Activated gamma-delta T cell (primary cell): ENCODE measurements around the gene RCAN1.
"Not testable (repeated sequence)": the region's sequence is repeated elsewhere in the genome, so short reads cannot be mapped to it uniquely, and the experiment has no call there.

ENCODE experiments used
- DNase-seq: peaks from one replicate; lab custom pipeline; 2025; lab: John Stamatoyannopoulos, UW

The RCAN1 gene

GRCh38 chr21:34517039-34517438 lies 97.9 kb downstream of the RCAN1 start:
- DNase-seq = no peak

- DNase-seq = no peak
Measured at GRCh38 chr21:34514576-34515115, 100.3 kb downstream of the RCAN1 start.

DNA sequence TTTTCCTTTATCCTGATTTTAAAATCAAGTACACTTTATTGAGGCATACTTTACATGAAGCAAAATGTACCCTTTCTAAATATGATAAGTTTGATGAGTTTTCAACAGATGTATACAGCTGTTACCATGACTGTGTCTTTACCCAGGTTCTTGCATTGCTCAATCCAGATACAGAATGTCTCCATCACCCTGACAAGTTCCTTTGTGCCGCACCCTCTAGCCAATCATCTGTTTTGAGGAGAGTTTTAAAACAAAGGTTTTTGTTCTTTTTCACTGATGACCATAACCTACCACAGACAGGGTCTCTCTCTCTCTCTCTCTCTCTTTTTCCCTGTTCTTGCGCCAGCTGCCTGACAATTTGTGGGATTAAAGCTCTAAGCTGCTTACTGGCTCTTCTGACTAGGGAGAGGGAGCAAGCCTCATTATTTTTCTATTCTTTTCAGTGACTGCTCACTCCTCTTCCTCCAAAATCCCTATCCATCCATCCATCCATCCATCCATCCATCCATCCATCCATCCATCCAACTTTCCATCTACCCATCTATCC lies 101.7 kb downstream of the RCAN1 start:
- no peak for DNase-seq

GRCh38 chr21:34511787-34512455 lies 103.0 kb downstream of the RCAN1 start, which contains the start of gene KCNE1:
Gene KCNE1 (minus strand): TSS chr21:34512210. CDS start chr21:34449634, 62,576 bp downstream.
- no peak for DNase-seq

- DNase-seq = no peak
Measured at GRCh38 chr21:34511181-34511580, 103.7 kb downstream of the RCAN1 start.

DNA sequence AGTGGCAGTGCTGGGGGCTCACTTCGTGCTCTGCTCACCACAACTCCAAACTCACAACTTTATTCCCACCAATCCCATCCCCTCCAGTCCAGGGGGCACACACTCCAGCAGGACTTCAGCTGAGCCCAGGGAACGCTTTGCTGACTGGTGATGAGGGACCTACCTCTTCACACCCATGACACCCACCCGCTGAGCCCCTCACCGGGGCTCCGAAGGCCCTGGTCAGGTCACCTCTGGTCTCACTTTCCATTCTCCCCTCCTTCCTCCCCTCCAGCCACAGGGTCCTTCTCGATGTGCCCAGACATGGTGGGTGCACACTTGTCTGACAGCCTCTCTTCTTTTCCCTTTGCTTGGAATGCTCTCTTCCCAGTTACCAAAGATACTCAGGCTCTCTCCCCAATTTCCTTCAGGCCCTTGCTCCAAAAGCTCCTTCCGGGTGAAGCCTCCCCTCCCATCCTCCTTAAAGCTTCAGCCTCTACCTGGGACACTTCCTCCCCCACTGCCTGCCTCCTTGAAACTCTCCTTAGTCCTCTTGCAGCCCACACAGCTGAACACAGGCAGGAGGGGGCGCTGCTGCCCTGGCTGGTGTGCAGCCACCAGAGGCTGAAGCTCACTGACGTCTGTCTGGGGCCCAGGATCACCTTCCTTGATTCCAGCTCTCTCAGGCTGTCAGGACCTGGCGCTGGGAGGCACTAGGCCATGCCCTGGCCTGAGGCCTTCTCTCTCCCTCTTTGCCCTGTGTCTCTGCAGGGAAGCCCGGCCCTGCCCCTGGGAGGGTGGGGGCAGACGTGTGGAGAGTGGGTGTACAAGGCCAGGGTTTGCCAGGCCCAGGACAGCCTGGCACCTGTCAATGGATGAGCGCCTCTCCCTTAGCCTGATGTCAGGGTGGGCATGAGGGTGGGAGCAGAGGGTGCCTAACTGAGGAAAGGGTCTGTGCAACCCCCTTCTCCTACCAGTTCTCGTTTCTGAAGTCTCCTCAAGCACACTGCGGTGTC lies 104.5 kb downstream of the RCAN1 start:
- no peak for DNase-seq

- no peak for DNase-seq
Measured at GRCh38 chr21:34509151-34509550, 105.8 kb downstream of the RCAN1 start.

DNA sequence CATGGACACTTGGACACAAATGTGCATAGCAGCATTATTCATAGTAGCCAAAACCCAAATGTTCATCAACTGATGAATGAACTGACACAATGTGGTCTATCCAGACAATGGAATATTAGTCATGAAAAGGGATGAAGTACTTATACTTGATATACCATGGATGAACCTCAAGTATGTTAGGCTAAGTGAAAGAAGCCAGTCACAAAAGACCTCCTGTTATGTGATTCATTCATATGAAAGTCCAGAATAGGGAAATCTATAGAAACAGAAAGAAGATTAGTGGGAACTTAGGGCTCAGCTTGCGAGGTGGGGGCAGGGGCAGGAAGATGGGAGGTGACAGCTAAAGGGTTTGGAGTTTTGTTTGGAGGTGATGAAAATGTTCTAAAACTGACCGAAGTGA lies 110.3 kb downstream of the RCAN1 start:
- no peak for DNase-seq

GRCh38 chr21:34502480-34503106 lies 112.3 kb downstream of the RCAN1 start:
- DNase-seq = no peak

DNA sequence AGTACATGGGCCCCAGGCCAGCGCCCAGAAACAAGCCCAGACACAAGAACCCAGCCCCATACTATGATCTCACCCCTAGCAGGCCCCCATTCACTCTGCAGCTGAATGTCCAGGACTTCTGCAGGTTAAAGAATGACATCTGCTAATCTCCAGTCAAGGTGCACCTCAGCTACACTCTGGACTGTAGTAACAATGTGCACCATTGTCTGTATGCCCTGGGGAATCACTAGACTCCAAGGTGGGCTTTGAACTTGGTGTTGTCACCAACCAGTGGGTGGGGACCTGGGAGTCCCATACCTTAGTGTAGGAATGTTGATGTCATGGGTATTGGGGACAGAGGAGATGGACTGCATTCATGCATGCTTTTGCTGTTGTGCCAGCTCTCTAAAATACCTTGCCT lies 113.2 kb downstream of the RCAN1 start:
- DNase-seq = no peak

- DNase-seq = no peak
Measured at GRCh38 chr21:34500191-34500590, 114.7 kb downstream of the RCAN1 start.

- no peak for DNase-seq
Measured at GRCh38 chr21:34499116-34499515, 115.8 kb downstream of the RCAN1 start.

DNA sequence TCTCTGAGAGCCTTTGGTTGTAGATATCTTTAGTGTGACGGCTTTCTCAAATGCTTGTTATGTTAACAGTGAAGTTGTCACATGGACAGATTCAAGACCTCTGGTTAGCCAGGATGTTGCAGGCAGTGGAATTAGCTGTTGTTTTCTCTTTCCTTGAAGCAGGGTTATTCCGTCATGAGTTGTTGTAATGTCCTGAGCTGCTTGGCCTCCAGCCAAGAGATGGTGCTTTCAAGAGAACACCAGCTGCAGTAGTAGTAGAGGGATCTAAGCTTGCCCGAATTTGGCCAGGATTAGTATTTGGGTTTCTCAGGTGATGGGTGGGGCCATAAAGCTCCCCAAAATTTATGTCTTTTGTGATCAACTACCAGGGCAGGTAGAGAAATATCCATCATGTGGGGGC lies 116.3 kb downstream of the RCAN1 start:
- no peak for DNase-seq

- not testable (repeated sequence) for DNase-seq
Measured at GRCh38 chr21:34483854-34484253, 131.1 kb downstream of the RCAN1 start.

DNA sequence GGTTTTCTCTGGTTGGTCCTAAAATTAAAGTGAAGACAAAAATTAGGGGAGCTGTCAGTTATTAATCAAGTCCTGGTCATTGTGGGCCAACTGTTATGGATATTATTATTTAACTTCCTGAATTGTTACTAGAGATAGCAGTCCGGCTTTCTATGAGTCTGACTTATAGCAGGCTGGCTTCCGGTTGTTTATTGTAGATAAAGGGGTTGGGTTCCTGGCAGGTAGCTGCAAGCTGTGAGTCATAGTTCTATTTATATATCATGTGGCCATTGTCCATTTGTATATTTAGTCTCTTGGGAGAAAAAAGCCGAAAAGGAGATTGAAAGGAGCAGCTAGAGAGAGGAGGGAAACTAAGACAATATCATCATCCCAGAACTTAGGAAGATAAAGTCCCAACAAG lies 131.5 kb downstream of the RCAN1 start:
- DNase-seq = not testable (repeated sequence)

DNA sequence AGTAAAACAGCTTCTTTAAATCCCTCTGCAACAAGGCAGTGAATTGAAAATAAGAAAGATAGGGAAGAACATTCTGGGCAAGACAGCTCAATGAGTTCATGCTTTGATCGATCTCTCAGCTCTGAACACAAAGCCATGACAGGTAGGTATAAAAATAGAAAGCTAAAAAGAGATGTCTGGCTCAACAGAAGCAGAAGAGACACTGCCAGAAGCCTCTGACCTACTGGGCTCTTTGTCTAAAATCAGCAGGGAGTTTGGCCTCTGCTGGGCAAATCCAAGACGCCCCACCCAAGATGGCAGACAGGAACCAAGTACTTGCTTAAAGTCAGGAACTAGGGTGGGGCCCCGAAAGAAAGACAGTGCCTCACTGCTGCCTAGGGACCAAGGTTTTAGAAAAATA lies 147.6 kb downstream of the RCAN1 start:
- not testable (repeated sequence) for DNase-seq
